ENCODE results near the gene DHX35. TPM values are rescaled to one million over a fixed set of nuclear protein-coding genes. Genes with fewer than 3 reads are reported as not detected.

The DHX35 gene
- total RNA-seq, 4 donors from 2014 or later = 8.2 to 10.8 (median 9.3) TPM

GRCh38 chr20:39010496-39010895 is 48.4 kb downstream of the DHX35 start:
- H3K27ac ChIP-seq = no peak overlapping the region
- ATAC-seq (no peak), DNase-seq (no peak)
- intact Hi-C loops (cut with DNase I; ENCODE audit: low total_unique reads) = no loop called here
- TF ChIP-seq CTCF (IDR thresholded peaks at IDR 0.05 in 4 of 5, conservative IDR thresholded peaks at IDR 0.05 in 1 of 5) = no peak
- TF ChIP-seq POLR2A (IDR thresholded peaks at IDR 0.05) = no peak
- no peak overlapping the region for H3K4me3 ChIP-seq
- in situ Hi-C loops (cut with MboI; ENCODE audit: low sequenced_read_pairs in 4 of 4) = no loop called here
- H3K36me3 ChIP-seq = peaks cover 0 to 70% of the 10 kb centered on the region in 2 donors
- H3K27me3 ChIP-seq = no peaks in the 10 kb centered on the region
- no peaks in the 10 kb centered on the region for H3K9me3 ChIP-seq
- peaks cover 0 to 4% of the 10 kb centered on the region in 2 donors for H3K4me1 ChIP-seq

GRCh38 chr20:39013662-39014109 is 51.5 kb downstream of the DHX35 start:
- ATAC-seq (no peak), DNase-seq (no peak)
- Histone ChIP-seq H3K4me1 (peaks cover 0 to 4% of the 10 kb centered on the region in 2 donors), H3K4me3 (no peak overlapping the region), H3K36me3 (peaks cover 0 to 63% of the 10 kb centered on the region in 2 donors), H3K9me3 (no peaks in the 10 kb centered on the region), H3K27ac (no peak overlapping the region), H3K27me3 (no peaks in the 10 kb centered on the region)
- intact Hi-C loops (cut with DNase I; ENCODE audit: low total_unique reads) = no loop called here
- no peak for TF ChIP-seq CTCF (IDR thresholded peaks at IDR 0.05 in 4 of 5, conservative IDR thresholded peaks at IDR 0.05 in 1 of 5)
- TF ChIP-seq POLR2A (IDR thresholded peaks at IDR 0.05) = no peak
- in situ Hi-C loops (cut with MboI; ENCODE audit: low sequenced_read_pairs in 4 of 4) = no loop called here

- in situ Hi-C loops (cut with MboI; ENCODE audit: low sequenced_read_pairs in 4 of 4) = no loop called here
- Histone ChIP-seq H3K9me3 (no peaks in the 10 kb centered on the region), H3K4me1 (no peaks in the 10 kb centered on the region), H3K36me3 (peaks cover 0 to 60% of the 10 kb centered on the region in 2 donors), H3K27me3 (no peaks in the 10 kb centered on the region), H3K4me3 (no peak overlapping the region), H3K27ac (no peak overlapping the region)
- intact Hi-C loops (cut with DNase I; ENCODE audit: low total_unique reads) = no loop called here
- TF ChIP-seq CTCF (IDR thresholded peaks at IDR 0.05 in 4 of 5, conservative IDR thresholded peaks at IDR 0.05 in 1 of 5) (no peak), POLR2A (IDR thresholded peaks at IDR 0.05) (no peak)
- DNase-seq (no peak), ATAC-seq (no peak)
Observed at GRCh38 chr20:39016041-39016440, 53.9 kb downstream of the DHX35 start.

- in situ Hi-C loops (cut with MboI; ENCODE audit: low sequenced_read_pairs in 4 of 4) (no loop called here), intact Hi-C loops (cut with DNase I; ENCODE audit: low total_unique reads) (no loop called here)
- no peak overlapping the region for H3K27ac ChIP-seq
- no peak overlapping the region for H3K4me3 ChIP-seq
- no peaks in the 10 kb centered on the region for H3K4me1 ChIP-seq
- no peaks in the 10 kb centered on the region for H3K27me3 ChIP-seq
- no peak for DNase-seq
- H3K36me3 ChIP-seq = peaks cover 0 to 56% of the 10 kb centered on the region in 2 donors
- H3K9me3 ChIP-seq = no peaks in the 10 kb centered on the region
- TF ChIP-seq CTCF (IDR thresholded peaks at IDR 0.05 in 4 of 5, conservative IDR thresholded peaks at IDR 0.05 in 1 of 5) (no peak), POLR2A (IDR thresholded peaks at IDR 0.05) (no peak)
- no peak for ATAC-seq
Observed at GRCh38 chr20:39016506-39016905, 54.4 kb downstream of the DHX35 start.

- no peaks in the 10 kb centered on the region for H3K27me3 ChIP-seq
- in situ Hi-C loops (cut with MboI; ENCODE audit: low sequenced_read_pairs in 4 of 4) (no loop called here), intact Hi-C loops (cut with DNase I; ENCODE audit: low total_unique reads) (no loop called here)
- no peak overlapping the region for H3K4me3 ChIP-seq
- DNase-seq (no peak), ATAC-seq (no peak)
- no peak overlapping the region for H3K27ac ChIP-seq
- H3K4me1 ChIP-seq = no peaks in the 10 kb centered on the region
- peaks cover 0 to 74% of the 10 kb centered on the region in 2 donors for H3K36me3 ChIP-seq
- H3K9me3 ChIP-seq = no peaks in the 10 kb centered on the region
- TF ChIP-seq CTCF (IDR thresholded peaks at IDR 0.05 in 4 of 5, conservative IDR thresholded peaks at IDR 0.05 in 1 of 5) (no peak), POLR2A (IDR thresholded peaks at IDR 0.05) (no peak)
Observed at GRCh38 chr20:39019027-39019426, 56.9 kb downstream of the DHX35 start.

All from gastrocnemius medialis (tissue), 4 donors.